Esophagus squamous epithelium (tissue), 4 donors: ENCODE results near the gene GYPE.
"Not testable (repeated sequence)": the region's sequence is repeated elsewhere in the genome, so short reads cannot be mapped to it uniquely, and the experiment has no call there.

Experiments
- POLR2A ChIP-seq, 4 donors: fragments of 450-650 bp; IDR thresholded peaks; one replicate each; pipeline ENCODE4 v1.6.1; 2017; ENCODE audit warnings: antibody characterized with exemption in 4 of 4, mild to moderate bottlenecking in 4 of 4, moderate library complexity in 3 of 4
- TF ChIP-seq, protein P1 (sequence below), 6 experiments: fragments of 450-650 bp in 4 of 6; fragments of 200-600 bp in 2 of 6; sonication (generic) in 2 of 6; IDR thresholded peaks; one replicate each; pipeline ENCODE4 v1.5.1; 2016 to 2019; ENCODE audit warnings: antibody characterized with exemption in 6 of 6, mild to moderate bottlenecking in 4 of 6, moderate library complexity in 4 of 6

DNA sequence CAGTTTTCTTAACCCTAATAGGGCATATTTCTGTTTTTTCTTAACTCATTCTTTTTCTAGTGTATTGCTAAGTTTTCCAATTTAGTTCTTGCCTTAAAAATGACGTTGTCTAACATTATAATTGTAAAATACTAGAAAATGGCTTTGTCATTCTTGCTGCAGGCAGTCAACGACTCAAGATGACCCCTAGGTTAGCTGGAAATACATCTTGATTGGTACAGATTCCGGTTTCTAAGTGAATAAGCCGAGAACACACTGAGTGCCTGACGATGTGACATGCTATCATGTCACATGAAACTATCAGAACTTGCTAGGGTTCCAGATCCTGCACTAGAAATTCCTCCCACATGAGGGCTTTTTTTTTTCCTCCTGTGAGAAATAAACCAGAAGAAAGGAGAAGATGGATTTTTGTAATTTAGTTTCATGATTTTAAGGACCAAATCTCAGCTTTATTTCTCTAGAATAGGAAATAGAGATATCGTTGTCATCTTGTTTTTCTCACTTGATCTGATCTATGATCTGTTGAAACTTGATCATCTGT, 49.3 kb downstream of the GYPE start:
- TF ChIP-seq, protein P1, sequence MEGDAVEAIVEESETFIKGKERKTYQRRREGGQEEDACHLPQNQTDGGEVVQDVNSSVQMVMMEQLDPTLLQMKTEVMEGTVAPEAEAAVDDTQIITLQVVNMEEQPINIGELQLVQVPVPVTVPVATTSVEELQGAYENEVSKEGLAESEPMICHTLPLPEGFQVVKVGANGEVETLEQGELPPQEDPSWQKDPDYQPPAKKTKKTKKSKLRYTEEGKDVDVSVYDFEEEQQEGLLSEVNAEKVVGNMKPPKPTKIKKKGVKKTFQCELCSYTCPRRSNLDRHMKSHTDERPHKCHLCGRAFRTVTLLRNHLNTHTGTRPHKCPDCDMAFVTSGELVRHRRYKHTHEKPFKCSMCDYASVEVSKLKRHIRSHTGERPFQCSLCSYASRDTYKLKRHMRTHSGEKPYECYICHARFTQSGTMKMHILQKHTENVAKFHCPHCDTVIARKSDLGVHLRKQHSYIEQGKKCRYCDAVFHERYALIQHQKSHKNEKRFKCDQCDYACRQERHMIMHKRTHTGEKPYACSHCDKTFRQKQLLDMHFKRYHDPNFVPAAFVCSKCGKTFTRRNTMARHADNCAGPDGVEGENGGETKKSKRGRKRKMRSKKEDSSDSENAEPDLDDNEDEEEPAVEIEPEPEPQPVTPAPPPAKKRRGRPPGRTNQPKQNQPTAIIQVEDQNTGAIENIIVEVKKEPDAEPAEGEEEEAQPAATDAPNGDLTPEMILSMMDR (IDR thresholded peaks at IDR 0.05): not testable (repeated sequence)
- TF ChIP-seq POLR2A (IDR thresholded peaks at IDR 0.05): not testable (repeated sequence)
